Activated CD4-positive, alpha-beta T cell treated with anti-CD3 and anti-CD28 coated beads, Interleukin-2, amount 50 U/mL, for 1 hour (primary cell): ENCODE results near the gene UBE2J2.
A peak's percentile ranks its signal among the peaks of the same experiment; 100 is the strongest.
"Not testable (repeated sequence)": the region's sequence is repeated elsewhere in the genome, so short reads cannot be mapped to it uniquely, and the experiment has no call there.

Experiments
- DNase-seq: peaks from one replicate; pipeline ENCODE4 v3.0.0-alpha.2; 2020

Gene UBE2J2

DNA sequence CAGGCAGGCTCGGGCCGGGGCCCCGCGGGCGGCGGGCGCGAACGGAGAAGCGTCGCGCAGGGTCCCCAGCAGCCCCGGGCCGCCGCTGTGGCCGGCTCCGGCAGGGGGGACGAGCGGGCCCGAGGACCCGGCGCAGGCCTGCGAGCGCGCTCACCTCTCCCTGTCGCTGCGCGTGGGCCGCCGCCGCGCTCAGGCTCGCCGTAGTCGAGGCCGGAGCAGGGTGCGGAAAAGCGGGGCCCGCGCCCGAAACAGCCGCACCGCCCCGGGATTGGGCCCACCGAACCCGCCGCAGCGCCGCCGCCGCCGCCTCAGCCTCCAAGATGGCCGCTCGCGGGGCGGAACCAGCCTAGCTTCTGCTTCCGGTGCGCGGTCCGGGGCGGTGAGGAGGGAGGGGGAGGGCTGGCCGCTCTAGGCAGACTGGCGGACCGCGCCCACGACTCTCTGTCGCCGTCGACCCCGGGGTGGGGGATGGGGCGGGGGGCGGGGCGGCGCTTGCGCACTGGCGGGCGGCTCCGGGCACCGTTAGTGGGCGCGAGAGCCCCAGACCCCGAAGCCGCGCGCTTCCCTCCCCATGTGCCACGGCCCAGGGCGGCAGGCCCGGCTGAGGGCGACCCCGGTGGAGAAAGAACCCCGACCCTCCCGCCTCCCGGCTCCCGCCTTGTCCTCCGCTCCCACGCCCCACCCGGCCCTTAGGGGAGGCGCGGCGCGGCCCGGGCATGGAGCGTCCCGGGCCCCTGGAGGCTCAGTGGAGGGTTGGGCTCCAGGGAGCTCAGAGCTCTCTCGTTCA, at the start of gene UBE2J2:
TSS of gene UBE2J2 (minus strand) at position 343 of the 787 bp plus-strand sequence. CDS start 5,862 bp downstream, outside the sequence.
- DNase-seq: peak; percentile 93

GRCh38 chr1:1322952-1323351, 49.3 kb upstream of the UBE2J2 start:
- no peak for DNase-seq

GRCh38 chr1:1322418-1322817, 48.8 kb upstream of the UBE2J2 start:
- no peak for DNase-seq

DNA sequence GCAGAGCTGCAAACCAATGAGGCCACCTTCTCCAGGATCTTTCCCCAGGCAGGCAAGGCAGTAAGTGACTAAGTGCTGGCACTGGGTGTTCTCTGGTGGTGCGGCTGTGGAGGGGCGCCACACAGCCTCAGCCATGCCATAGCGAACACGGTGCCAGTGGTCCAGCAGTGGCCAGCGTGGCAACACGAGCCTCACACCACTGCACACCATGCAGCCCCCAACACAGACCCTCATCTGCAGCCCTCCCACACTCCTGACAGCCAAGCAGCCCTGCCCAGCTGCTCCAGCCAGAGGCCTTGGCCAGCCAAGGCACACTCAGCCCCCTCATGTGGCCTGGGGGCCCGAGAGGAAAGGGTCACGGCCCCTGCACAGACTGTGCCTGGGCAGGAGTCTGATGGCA, 47.8 kb upstream of the UBE2J2 start:
- DNase-seq: no peak

GRCh38 chr1:1320666-1321448, 47.2 kb upstream of the UBE2J2 start:
- no peak for DNase-seq

DNA sequence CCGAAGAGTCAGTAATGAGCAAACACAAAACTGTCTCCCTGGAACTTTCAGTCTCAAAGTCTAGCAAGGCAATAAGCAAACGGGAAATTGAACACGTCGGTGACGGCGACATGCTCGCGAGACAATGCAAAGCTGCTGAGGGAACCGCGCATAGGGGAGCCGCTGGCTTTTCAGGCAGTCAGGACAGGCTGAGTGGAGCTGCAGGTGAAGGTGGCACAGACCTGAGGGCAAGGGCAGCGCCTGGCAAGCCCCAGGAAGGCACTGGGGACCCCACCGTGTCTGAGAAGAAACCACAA, 45.9 kb upstream of the UBE2J2 start:
- no peak for DNase-seq

- no peak for DNase-seq
Observed at GRCh38 chr1:1318777-1319645, 45.4 kb upstream of the UBE2J2 start.

DNA sequence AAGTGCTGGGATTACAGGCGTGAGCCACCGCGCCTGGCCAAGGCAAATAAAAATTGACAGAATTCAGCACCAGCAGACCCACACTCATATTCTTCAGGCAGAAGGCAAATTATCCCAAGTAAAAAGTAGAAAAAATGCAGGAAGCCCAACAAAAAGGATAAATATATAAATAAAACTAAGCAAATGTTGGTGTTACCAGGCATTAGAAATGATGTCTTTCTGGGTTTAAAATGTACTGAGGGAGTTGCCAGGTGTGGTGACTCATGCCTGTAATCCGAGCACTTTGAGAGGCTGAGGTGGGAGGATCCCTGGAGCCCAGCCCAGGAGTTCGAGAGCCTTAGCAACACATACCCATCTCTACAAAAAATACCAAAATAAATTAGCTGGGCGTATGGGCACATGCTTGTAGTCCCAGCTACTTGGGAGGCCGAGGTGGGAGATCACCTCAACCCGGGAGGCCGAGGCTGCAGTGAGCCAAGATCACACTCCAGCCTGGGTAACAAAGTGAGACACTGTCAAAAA, 44.5 kb upstream of the UBE2J2 start:
- no peak for DNase-seq

DNA sequence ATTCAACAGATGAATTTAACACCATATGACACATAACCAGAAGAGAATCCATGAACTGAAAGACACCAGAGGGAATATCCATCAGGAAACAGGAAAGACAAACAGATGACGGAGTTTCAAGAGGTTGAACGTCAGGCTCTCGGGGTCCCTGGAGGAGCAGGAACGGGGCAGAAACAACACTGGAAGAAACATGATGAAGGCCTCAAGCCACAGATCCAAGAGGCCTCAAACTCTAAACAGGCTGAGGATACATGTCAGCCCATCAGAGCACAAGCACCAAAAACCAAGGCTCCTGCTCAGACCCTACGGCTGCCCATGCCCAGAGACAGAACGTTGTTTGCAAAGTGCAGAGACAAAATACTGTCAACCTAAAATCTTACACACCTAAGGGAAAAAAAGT, 43.8 kb upstream of the UBE2J2 start:
- no peak for DNase-seq

DNA sequence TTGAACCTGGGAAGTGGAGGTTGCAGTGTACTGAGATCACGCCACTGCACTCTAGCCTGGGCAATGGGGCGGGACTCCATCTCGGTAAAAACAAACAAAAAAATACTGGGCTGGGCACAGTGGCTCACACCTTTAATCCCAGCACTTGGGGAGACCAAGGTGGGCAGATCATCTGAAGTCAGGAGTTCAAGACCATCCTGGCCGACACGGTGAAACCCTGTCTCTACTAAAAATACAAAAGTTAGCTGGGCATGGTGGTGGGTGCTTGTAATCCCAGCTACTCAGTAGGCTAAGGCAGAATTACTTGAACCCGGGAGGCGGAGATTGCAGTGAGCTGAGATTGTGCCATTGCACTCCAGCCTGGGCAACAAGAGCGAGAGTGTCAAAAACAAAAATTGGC, 42.5 kb upstream of the UBE2J2 start:
- DNase-seq: not testable (repeated sequence)

DNA sequence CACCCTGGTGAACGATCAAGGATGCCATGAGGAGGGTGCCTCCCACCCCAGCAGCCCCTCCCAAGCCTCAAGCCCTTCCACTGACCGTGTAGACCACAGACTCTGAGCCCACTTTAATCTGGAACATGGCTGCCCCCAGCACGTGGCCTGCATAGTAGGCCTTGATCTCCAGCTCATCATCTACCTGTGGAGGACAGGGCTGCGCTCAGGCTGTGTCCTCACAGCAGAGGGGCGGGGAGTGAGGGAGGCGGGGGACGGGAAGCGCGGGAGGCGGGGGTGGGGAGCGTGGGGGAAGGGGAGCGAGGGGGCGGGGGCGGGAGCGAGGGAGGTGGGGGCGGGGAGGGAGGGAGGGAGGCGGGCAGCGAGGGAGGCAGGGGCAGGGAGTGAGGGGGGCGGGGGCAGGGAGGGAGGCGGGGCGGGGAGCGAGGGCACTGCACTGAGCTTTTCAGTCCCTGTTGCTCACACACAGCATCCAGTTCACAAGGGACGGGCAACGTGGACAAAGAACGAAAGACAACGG, 41.8 kb upstream of the UBE2J2 start:
- no peak for DNase-seq

- no peak for DNase-seq
Observed at GRCh38 chr1:1314678-1315335, 41.2 kb upstream of the UBE2J2 start.

- DNase-seq: no peak
Observed at GRCh38 chr1:1314237-1314586, 40.6 kb upstream of the UBE2J2 start.

- no peak for DNase-seq
Observed at GRCh38 chr1:1313500-1314236, 40.0 kb upstream of the UBE2J2 start.

DNA sequence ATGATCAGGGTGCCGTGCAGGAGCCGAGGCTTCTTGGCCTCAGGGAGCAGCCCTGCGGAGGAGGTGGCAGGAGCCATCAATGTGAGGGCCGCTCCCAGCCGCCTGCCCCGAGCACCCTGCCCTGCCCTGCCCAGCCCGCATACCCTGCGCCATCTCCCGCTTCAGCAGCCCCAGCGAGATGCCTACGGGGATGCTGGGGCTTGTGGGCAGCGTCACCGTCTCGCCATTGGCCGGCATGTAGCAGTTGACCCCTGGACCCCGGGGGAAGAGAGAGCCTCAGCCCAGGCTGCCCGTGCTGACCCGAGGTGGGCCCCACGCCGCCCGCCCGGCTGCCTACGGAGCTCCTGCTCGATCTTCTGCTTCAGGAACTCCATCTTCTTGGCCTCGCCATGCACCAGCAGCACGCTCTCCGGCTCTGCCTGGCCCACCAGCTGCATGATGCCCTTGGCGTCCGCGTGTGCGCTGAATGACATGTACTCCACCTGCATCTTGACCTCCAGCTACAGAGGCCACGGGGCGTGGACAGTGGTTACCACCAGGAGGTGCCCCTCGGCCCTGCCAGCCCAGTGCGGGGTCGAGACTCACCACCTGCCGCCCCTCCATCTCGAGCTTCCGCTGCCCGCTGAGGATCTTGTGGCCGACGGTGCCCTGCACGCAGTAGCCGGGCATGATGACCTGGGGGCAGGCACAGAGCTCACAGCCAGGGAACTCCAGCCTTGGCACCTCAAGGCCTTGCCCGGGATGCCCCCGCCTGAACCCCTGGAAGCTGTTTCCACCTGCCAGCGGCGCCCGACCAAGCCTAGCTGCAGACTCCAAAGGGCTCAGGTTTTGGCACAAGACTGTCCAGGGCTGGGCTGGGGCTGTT, 39.0 kb upstream of the UBE2J2 start:
- no peak for DNase-seq

- no peak for DNase-seq
Observed at GRCh38 chr1:1311107-1312104, 37.8 kb upstream of the UBE2J2 start.

DNA sequence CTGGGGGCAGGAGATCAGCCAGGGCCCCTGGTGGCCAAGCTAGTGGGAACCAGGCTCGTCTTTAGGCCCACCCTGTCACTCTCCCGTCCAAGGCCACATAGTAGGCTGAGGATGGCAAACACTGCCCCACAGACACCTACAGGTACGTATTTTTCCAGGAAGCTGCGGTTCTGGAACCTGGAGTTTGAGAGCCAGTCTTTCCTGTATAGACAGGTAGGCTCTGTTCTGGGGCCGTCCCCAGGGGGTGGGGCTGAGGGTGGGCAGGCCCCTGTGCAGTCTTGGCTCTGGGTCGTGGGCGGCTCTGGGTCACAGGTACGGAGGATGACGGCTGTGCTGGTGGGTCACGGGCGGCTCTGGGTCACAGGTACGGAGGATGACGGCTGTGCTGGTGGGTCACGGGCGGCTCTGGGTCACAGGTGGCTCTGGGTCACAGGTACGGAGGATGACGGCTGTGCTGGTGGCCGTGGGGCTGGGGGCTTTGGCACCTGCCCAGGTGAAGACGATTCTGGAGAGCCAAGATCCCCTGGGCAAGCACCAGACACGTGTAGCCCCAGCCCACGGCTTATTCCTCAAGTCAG, 36.9 kb upstream of the UBE2J2 start:
- no peak for DNase-seq

DNA sequence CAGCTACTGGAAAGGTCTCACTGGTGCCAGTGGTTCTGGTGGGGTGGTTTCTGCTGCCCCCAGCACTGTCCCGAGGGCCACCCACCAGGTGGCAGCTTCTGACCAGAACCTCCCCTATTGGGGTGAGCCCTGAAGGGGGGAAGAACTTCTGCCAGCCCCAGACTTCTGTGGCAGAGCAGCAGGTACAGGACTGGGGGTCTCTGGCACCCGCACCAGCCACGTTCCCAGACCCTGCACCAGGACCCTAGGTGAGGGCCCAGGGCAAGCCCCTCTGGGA, 36.4 kb upstream of the UBE2J2 start:
- DNase-seq: no peak
